Measurements from ENCODE around the gene ATP7A.

- TF ChIP-seq CTCF (IDR thresholded peaks at IDR 0.05) (no peak), POLR2A (IDR thresholded peaks at IDR 0.05) (no peak)
These were observed 50.6 kb downstream of the ATP7A start for GRCh38 chrX:77961063-77961462.
